Measurements from ENCODE around the gene AFF1.
"Not testable (repeated sequence)": the region's sequence is repeated elsewhere in the genome, so short reads cannot be mapped to it uniquely, and the experiment has no call there.

The AFF1 gene

GRCh38 chr4:86977621-86978184 is 42.9 kb downstream of the AFF1 start:
- no peak for DNase-seq (ENCODE audit: low read depth, low spot score)

DNA sequence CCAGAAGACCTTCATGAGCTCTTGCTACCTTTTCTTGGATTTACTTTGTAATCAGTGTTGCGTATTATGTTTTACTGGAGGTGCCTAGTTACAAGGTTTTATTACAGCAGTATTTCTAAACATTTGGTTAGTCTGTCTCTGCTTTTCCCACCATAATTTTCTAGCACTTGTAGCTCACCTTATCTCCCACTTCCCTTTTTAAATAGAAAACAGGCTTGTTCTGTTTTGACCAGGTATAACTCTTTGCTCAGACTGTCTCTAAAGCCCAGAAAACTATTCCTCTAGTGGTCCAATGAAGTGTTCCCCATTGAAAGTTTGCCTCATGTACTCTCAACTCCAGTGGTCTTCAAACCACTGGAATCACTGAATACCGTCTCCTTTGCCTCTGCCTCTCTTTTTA is 43.9 kb downstream of the AFF1 start:
- DNase-seq (ENCODE audit: low read depth, low spot score), result no peak

GRCh38 chr4:86980230-86980629 is 45.4 kb downstream of the AFF1 start:
- DNase-seq (ENCODE audit: low read depth, low spot score), result no peak

- DNase-seq (ENCODE audit: low read depth, low spot score), result no peak
These were observed 47.0 kb downstream of the AFF1 start for GRCh38 chr4:86981789-86982188.

DNA sequence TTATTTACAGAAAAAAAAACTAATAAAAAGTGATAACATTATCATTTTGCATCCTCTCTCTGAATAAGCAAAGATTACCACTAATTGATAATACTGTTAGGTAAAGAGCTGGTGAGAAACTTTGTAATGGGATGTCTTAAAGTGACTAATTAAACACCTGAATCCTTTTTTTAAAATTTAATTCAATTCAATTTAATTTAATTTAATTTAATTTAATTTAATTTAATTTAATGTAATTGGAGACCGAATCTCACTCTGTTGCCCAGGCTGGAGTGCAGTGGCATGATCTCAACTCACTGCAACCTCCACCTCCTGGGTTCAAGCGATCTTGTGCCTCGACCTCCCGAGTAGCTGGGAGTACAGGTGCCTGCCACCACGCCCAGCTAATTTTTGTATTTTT is 51.0 kb downstream of the AFF1 start:
- not testable (repeated sequence) for DNase-seq (ENCODE audit: low read depth, low spot score)

GRCh38 chr4:86989658-86990057 is 54.8 kb downstream of the AFF1 start:
- not testable (repeated sequence) for DNase-seq (ENCODE audit: low read depth, low spot score)

DNA sequence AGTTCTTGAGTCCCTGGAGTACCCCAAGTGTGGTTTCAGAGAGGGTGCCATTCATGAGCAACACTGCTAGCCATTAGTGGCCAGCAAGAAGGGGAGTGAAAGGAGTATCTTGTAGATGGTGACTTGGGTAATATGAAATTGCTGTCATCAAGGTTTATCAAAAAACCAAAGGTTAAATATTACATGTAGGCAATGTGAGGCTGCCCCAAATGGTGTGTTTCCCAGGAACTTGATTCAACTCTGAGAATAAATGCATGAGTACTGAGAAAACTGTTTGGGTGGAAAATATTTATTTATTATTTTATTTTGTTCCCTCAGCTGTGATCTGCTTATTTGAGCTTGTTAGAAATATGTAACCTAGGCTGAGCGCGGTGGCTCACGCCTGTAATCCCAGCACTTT is 55.7 kb downstream of the AFF1 start:
- DNase-seq (ENCODE audit: low read depth, low spot score), result no peak

DNA sequence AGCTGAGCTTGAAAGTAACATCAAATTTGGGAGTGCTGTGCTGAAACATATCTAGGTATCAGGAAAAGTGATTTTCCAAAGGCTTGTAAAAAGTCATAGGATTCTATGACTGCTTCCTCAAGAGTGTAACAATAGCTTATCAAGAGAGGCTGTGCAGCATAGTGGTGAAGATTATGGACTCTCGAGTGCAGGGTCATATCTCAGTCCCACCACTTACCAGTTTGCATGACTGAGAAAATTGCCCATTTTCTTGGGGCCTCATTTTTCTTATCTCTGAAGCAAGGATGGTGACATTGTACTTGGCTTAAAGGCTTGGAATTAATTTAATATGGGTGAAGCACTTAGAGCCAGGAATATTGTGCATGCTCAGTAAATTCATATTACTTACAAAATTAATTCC is 57.2 kb downstream of the AFF1 start:
- no peak for DNase-seq (ENCODE audit: low read depth, low spot score)

- DNase-seq (ENCODE audit: low read depth, low spot score), result no peak
These were observed 59.3 kb downstream of the AFF1 start for GRCh38 chr4:86993909-86994681.

- no peak for DNase-seq (ENCODE audit: low read depth, low spot score)
These were observed 59.9 kb downstream of the AFF1 start for GRCh38 chr4:86994686-86995085.

- not testable (repeated sequence) for DNase-seq (ENCODE audit: low read depth, low spot score)
These were observed 61.7 kb downstream of the AFF1 start for GRCh38 chr4:86996510-86996909.

GRCh38 chr4:86999136-86999643 is 64.4 kb downstream of the AFF1 start:
- DNase-seq (ENCODE audit: low read depth, low spot score), result no peak

DNA sequence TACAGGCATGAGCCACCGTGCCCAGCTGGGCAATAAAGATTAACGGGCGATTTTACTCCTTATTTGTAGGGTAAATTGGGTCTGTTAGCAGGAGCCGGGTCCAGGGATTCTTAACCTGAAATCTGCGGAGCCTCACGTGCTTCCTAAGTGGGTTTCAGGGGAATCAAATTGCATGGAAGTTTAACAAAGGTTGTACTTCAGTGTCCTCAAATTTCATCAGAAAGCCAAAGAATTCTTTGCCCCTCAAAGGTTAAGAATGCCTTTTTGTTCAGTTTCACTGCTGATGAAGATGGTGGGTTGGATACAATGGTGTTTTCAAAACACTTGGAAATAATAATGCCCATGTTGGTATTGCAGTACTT is 67.9 kb downstream of the AFF1 start:
- no peak for DNase-seq (ENCODE audit: low read depth, low spot score)

DNA sequence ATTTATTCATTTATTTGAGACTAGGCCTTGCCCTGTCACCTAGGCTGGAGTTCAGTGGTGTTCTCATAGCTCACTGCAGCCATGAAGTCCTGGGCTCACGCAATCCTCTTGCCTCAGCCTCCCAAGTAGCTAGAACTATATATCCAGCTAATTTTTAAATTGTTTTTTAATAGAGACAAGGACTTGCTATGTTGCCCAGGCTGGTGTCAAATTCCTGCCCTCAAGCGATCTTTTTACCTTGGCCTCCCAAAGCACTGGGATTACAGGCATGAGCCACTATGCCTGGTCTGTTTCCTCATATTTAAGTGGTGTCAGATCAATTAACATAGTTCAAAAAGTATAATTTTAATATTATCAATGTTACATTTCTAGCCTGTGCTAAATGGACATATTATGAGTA is 68.5 kb downstream of the AFF1 start:
- DNase-seq (ENCODE audit: low read depth, low spot score), result peak; percentile 47

DNA sequence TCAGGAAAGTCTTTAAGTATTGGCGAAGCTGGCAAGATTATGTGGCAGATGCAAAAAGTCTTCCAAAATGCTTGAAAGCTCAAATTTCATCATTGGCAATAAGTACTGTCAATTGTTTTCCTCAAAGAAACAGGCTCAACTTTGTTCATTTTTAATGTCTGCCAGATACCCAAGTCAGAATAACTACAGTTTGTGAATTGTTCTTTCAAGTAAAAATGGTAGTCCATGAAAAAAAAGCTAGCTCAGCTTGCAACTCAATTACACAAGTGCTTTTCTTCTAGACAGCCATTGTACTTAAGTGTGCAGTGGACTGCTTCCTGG is 70.5 kb downstream of the AFF1 start:
- DNase-seq (ENCODE audit: low read depth, low spot score), result no peak

- DNase-seq (ENCODE audit: low read depth, low spot score), result no peak
These were observed 71.0 kb downstream of the AFF1 start for GRCh38 chr4:87005690-87006425.

DNA sequence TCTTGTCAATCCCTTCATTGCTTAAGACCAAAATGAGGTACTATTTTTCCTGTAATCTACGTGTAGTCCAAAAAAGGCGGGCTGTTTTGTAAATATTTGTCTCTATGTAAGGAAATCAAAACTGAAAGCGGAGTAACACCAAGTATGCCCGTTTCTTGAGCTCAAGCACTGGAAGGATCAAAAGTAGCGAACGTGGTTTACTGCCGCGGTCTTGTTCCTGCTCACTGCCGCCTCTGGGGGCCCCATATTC is 71.5 kb downstream of the AFF1 start:
- DNase-seq (ENCODE audit: low read depth, low spot score), result no peak

DNA sequence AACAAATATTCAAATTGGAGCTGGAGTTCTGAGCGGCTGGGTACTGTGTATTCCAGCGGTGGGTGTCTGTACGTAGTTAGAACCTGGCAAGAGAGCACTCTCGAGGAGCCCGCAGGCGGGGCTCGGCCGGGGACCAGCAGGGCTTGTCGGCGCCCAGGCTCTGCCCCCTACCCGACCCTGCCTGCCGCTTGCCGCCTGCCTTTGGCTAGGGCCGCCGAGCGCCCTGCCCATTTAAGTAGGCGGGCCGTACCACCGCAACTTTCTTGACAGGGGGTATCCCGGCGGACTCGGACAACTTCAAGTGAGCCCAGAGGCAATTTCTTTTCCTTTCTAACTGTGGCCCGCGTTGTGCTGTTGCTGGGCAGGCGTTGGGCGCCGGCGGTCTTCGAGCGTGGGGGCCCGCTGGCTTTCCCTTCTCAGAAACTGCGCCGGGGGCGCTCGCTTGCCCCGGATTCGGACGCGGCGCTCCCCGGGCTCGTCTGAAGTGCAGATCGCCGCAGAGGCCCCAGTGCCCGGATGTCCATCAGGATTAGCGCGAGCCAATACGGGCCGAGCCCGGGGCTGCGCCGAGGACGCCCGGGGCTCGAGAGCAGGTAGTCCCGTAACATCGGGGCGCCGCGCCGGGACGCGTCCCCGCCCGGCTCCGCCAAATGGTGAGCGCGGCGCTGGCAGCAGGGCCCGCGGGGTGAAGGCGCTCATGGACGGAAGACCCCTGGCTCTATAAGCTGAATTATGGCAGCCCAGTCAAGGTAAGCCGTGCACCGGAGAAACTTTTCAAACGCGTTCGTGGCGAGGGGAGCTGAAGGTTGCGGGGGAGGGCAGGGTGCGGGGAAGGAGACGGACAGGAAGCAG is 72.1 kb downstream of the AFF1 start:
- peak; percentile 98 for DNase-seq (ENCODE audit: low read depth, low spot score)

- peak; percentile 60 for DNase-seq (ENCODE audit: low read depth, low spot score)
These were observed 73.0 kb downstream of the AFF1 start for GRCh38 chr4:87007528-87008446.

- no peak for DNase-seq (ENCODE audit: low read depth, low spot score)
These were observed 74.4 kb downstream of the AFF1 start for GRCh38 chr4:87009095-87009648.

DNA sequence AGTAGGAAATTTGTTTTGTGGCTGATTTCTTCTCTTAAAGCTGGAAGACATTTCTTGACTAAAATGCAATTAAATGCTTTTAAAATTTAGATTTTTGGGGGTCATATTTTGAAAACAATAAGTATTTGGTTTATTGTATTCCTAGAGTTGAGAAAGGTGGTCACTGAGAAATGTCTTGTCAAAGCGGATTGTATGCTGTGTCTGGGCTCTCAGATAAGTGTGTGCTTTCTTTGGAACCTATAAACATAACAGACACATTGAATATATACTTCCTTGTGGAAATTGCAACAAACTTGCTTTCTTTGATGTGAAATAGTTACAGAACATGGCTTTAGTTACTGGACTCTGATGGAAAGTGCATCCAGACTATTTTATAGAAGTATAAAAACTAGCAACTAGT is 75.4 kb downstream of the AFF1 start:
- DNase-seq (ENCODE audit: low read depth, low spot score), result no peak

All from ELF-1 (cell line).